Smooth muscle cell (in vitro differentiated cells): ENCODE results near the gene ACE. TPM values are rescaled to one million over a fixed set of nuclear protein-coding genes. Genes with fewer than 3 reads are reported as not detected.
A peak's percentile ranks its signal among the peaks of the same experiment; 100 is the strongest.

Experiments used
- DNase-seq: peaks from one replicate; lab custom pipeline; 2025; ENCODE audit not compliant: unreplicated experiment; lab: John Stamatoyannopoulos, UW
- H2AFZ ChIP-seq: fragments of 200-600 bp; sonication (generic); 2 replicates; pipeline ENCODE4 v1.6.0; 2016; ENCODE audit warnings: antibody characterized with exemption, low read depth, mild to moderate bottlenecking
- H3F3A ChIP-seq: fragments of 200-600 bp; sonication (generic); 2 replicates; pipeline ENCODE4 v1.6.0; 2017; ENCODE audit warnings: antibody characterized with exemption, low read depth
- H3K27ac ChIP-seq: fragments of 200-600 bp; sonication (generic); 2 replicates; pipeline ENCODE4 v1.5.1; 2016; ENCODE audit warnings: low read depth, mild to moderate bottlenecking
- H3K27me3 ChIP-seq: fragments of 200-600 bp; sonication (generic); 2 replicates; pipeline ENCODE4 v1.6.1; 2016; ENCODE audit warnings: low read depth, mild to moderate bottlenecking
- H3K36me3 ChIP-seq: fragments of 200-600 bp; sonication (generic); 2 replicates; pipeline ENCODE4 v1.5.1; 2016; ENCODE audit warnings: low read depth
- H3K4me1 ChIP-seq: fragments of 200-600 bp; sonication (generic); 2 replicates; pipeline ENCODE4 v1.5.1; 2016; ENCODE audit warnings: low read depth
- H3K4me2 ChIP-seq: fragments of 200-600 bp; sonication (generic); 2 replicates; pipeline ENCODE4 v1.6.0; 2016; ENCODE audit warnings: mild to moderate bottlenecking
- H3K4me3 ChIP-seq: fragments of 200-600 bp; sonication (generic); 2 replicates; pipeline ENCODE4 v1.5.1; 2016; ENCODE audit warnings: mild to moderate bottlenecking
- H3K79me2 ChIP-seq: fragments of 200-600 bp; sonication (generic); 2 replicates; pipeline ENCODE4 v1.6.0; 2016; ENCODE audit warnings: low read depth, mild to moderate bottlenecking
- H3K9ac ChIP-seq: fragments of 200-600 bp; sonication (generic); 2 replicates; pipeline ENCODE4 v1.6.0; 2016; ENCODE audit warnings: low read depth
- H3K9me3 ChIP-seq: fragments of 200-600 bp; sonication (generic); replicated peaks from 2 replicates; pipeline ENCODE4 v1.5.1; 2016; ENCODE audit warnings: low read depth
- H4K20me1 ChIP-seq: fragments of 200-600 bp; sonication (generic); 2 replicates; pipeline ENCODE4 v1.6.0; 2016; ENCODE audit warnings: low read depth
- CTCF ChIP-seq: fragments of 200-600 bp; sonication (generic); IDR thresholded peaks from 2 replicates; pipeline ENCODE4 v1.5.1; 2017; ENCODE audit warnings: borderline replicate concordance, mild to moderate bottlenecking, antibody characterized with exemption; ENCODE audit not compliant: insufficient read depth, poor library complexity, severe bottlenecking
- WGBS: methylation state at CpG from one replicate; pipeline ENCODE4 v1.1.7; 2016; ENCODE audit warnings: low lambda C conversion rate; 5-methylcytosine and 5-hydroxymethylcytosine counted together
- polyA plus RNA-seq: library from polyadenylated mRNA; unstranded; fragments of >200 nt; fragmentation: Nextera tagmentation; extraction: Ambion mirVana; gene quantifications from 2 replicates; pipeline ENCODE4 v1.2.1, GENCODE V29; 2016
- total RNA-seq: library from RNA; depleted of rRNA; stranded (reverse); fragments of >200 nt; gene quantifications from 2 replicates; pipeline ENCODE4 v1.2.3, GENCODE V29; 2014

ACE gene
- total and polyA plus RNA-seq, 2 experiments from 2014 or later, result 1.5 to 2.0 TPM

- 38% methylated on average over 6 of the region's 6 CpGs for WGBS
- Histone ChIP-seq H3K27ac (peak overlapping the region; percentile 39), H3K4me3 (no peak overlapping the region), H2AFZ (no peak overlapping the region), H3K9me3 (no peaks in the 10 kb centered on the region), H4K20me1 (no peaks in the 10 kb centered on the region), H3F3A (no peaks in the 10 kb centered on the region), H3K4me2 (peak overlapping the region; percentile 10), H3K79me2 (no peaks in the 10 kb centered on the region), H3K9ac (no peak overlapping the region), H3K27me3 (peaks cover 5% of the 10 kb centered on the region), H3K36me3 (no peaks in the 10 kb centered on the region), H3K4me1 (no peaks in the 10 kb centered on the region)
- no peak for TF ChIP-seq CTCF
- DNase-seq, result no peak
These were observed 40.3 kb downstream of the ACE start for GRCh38 chr17:63516910-63517824.

DNA sequence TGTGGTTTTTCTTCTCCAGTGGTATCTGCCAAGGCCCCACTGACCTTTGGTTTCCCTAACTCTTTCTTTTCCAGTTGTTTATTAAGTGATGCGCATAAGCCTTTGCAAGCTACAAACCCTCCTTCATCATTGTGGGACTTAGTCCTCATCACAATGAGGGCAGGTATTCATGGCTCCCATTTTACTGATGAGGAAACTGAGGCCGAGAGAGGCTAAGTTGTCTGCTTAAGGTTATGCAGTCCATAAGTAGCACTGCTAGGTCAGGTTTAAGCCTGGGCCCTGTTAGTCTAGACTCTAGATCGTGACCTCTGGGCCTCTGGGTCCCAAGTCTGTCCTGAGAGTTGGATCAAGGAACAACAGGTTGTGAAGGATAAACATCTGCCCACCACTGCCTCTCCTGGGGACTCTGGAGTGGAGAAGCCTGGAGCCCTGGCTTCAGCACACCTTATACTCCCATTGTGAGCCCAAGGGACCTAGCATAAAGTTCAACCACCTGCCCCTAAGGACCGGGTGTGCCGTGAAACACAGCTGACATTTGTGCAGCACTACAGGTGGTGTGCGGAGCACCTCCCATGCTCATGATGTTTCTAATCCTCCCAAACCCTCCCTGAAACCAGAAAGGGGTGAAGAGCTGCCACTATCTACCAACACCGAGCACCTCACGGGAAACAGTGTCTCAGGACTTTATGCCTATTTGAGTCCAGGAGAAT, 41.1 kb downstream of the ACE start:
- Histone ChIP-seq H3K27me3 (no peaks in the 10 kb centered on the region), H3K4me3 (no peak overlapping the region), H3K4me2 (no peak overlapping the region), H3K36me3 (no peaks in the 10 kb centered on the region), H3K4me1 (no peaks in the 10 kb centered on the region), H3K9ac (no peak overlapping the region), H4K20me1 (no peaks in the 10 kb centered on the region), H3F3A (no peaks in the 10 kb centered on the region), H2AFZ (no peak overlapping the region), H3K27ac (no peak overlapping the region), H3K79me2 (no peaks in the 10 kb centered on the region), H3K9me3 (no peaks in the 10 kb centered on the region)
- no peak for DNase-seq
- WGBS, result 85% methylated on average over 8 of the region's 8 CpGs
- TF ChIP-seq CTCF, result no peak

- Histone ChIP-seq H3K9me3 (no peaks in the 10 kb centered on the region), H3K4me2 (no peak overlapping the region), H3F3A (no peaks in the 10 kb centered on the region), H3K4me1 (no peaks in the 10 kb centered on the region), H3K27ac (no peak overlapping the region), H3K36me3 (no peaks in the 10 kb centered on the region), H4K20me1 (no peaks in the 10 kb centered on the region), H3K79me2 (no peaks in the 10 kb centered on the region), H3K27me3 (peaks cover 4% of the 10 kb centered on the region), H3K9ac (no peak overlapping the region), H2AFZ (no peak overlapping the region), H3K4me3 (no peak overlapping the region)
- WGBS, result 81% methylated on average over 1 of the region's 1 CpG
- no peak for DNase-seq
- no peak for TF ChIP-seq CTCF
These were observed 42.4 kb downstream of the ACE start for GRCh38 chr17:63519116-63519881.
